Measurements from ENCODE around the gene RNF213. TPM values are rescaled to one million over a fixed set of nuclear protein-coding genes. Genes with fewer than 3 reads are reported as not detected.

The RNF213 gene
- total RNA-seq (2021; ENCODE audit: unreplicated experiment): 44.5 TPM
- 36.6 and 38.0 TPM in 2 replicates for polyA plus RNA-seq (2012)
- percentile 63 among the genes with signal in this experiment for Bru-seq, nascent RNA
- BruChase-seq, experiment 1, labeled RNA remaining after a 6-hour chase: percentile 81 among the genes with signal in this experiment
- percentile 72 among the genes with signal in this experiment for BruChase-seq, experiment 2, labeled RNA remaining after a 2-hour chase
- long read RNA-seq, partial matches to known transcripts: 23 of 29 reads
- long read RNA-seq, other reads (novel, unspliced or antisense): 5 of 29 reads

DNA sequence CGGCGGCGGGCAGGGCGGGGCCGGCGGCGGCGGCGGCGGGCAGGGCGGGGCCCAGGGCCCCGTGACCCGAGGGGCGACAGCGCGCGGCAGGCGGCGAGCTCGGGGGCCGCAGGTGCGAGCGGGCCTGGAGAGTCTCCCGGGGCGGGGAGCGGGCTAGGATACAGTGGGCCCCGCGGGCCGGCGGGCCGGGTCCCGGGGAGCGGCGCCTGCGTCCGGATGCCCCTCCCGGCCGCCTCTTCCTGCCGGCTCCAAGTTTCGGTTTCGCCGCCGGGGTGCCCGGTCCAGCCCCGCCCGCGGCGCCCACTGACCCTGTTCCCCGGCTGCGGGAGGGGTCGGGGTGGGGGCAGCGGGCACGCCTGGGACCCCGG, at the start of gene RNF213:
Gene RNF213, plus strand, starts transcription at position 62 of the 368 bp plus-strand sequence. CDS start 2,830 bp downstream, outside the sequence.
- H2AFZ ChIP-seq (ENCODE audit: low read depth, low read length, poor library complexity, severe bottlenecking): no peak within 1 kb of the TSS
- ATAC-seq (peak; percentile 46), DNase-seq (ENCODE audit: low read depth, low spot score) (no peak)
- H3K9ac ChIP-seq (ENCODE audit: low read length): peak within 1 kb of the TSS; percentile 95
- CTCF ChIA-PET: no interaction called here
- H3K27ac ChIP-seq (ENCODE audit: low read depth, low read length): peak within 1 kb of the TSS; percentile 88
- H3K79me2 ChIP-seq (ENCODE audit: insufficient read depth, low read length): no peaks in the 10 kb centered on the region
- H3K27me3 ChIP-seq (ENCODE audit: insufficient read depth, low read length): no peaks in the 10 kb centered on the region
- no peaks in the 10 kb centered on the region for H4K20me1 ChIP-seq (ENCODE audit: insufficient read depth)
- no peaks in the 10 kb centered on the region for H3K9me3 ChIP-seq (ENCODE audit: control insufficient read depth in 1 of 2, insufficient read depth in 1 of 2, low read depth in 1 of 2, low read length in 2 of 2)
- no peaks in the 10 kb centered on the region for H3K9me2 ChIP-seq (ENCODE audit: insufficient read depth)
- no peaks in the 10 kb centered on the region for H3K36me3 ChIP-seq (ENCODE audit: control insufficient read depth in 1 of 2, insufficient read depth in 2 of 2, low read length in 2 of 2)
- H3K4me3 ChIP-seq (replicated peaks in 1 of 2; ENCODE audit: low read depth in 1 of 2, low read length in 2 of 2): peak within 1 kb of the TSS; percentile 77 to 90
- TF ChIP-seq POLR2AphosphoS5 (IDR thresholded peaks at IDR 0.05; ENCODE audit: low read depth, low read length) (peak; percentile 61), POLR2A (IDR thresholded peaks at IDR 0.05; ENCODE audit: borderline replicate concordance, extremely low read depth, insufficient read depth, insufficient read length) (peak; percentile 31)
- TF ChIP-seq, protein P1, sequence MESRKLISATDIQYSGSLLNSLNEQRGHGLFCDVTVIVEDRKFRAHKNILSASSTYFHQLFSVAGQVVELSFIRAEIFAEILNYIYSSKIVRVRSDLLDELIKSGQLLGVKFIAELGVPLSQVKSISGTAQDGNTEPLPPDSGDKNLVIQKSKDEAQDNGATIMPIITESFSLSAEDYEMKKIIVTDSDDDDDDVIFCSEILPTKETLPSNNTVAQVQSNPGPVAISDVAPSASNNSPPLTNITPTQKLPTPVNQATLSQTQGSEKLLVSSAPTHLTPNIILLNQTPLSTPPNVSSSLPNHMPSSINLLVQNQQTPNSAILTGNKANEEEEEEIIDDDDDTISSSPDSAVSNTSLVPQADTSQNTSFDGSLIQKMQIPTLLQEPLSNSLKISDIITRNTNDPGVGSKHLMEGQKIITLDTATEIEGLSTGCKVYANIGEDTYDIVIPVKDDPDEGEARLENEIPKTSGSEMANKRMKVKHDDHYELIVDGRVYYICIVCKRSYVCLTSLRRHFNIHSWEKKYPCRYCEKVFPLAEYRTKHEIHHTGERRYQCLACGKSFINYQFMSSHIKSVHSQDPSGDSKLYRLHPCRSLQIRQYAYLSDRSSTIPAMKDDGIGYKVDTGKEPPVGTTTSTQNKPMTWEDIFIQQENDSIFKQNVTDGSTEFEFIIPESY (IDR thresholded peaks at IDR 0.05; ENCODE audit: extremely low read depth, insufficient replicate concordance, low read length): no peak
- POLR2A ChIA-PET: no interaction called here
- BruUV-seq (replicated peaks): no TSS peak
- intact Hi-C loops (cut with micrococcal nuclease): no loop called here
- H3K4me2 ChIP-seq (ENCODE audit: low read length): peak within 1 kb of the TSS; percentile 94
- RAD21 ChIA-PET (ENCODE audit: low non-redundant PET in 1 of 2, low total read pairs in 2 of 2, uncharacterized antibody in 2 of 2, unreplicated experiment in 2 of 2): no interaction called here
- peaks cover 28 to 53% of the 10 kb centered on the region in 2 experiments for H3K4me1 ChIP-seq (ENCODE audit: control insufficient read depth in 1 of 2, insufficient read depth in 2 of 2, low read length in 2 of 2)

DNA sequence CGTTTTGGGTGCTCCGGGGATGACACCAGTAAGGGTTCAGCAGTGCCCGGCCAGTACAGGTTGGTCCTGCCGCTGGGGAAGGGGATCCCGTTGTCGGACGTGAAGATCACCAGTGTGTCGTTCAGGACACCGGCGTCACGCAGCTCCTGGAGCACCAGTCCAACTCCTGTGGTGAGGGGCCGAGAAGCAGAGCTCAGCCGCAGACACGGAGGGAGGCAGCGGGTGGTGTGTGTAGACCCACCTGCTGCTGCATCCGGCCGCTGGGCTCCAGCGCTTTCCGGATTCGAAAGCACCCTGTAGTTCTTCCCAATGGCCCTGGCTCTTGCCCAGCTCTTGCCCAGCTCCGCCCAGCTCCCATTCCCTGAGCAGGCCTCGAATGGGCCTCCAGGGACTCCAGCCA, 48.5 kb upstream of the RNF213 start:
- Histone ChIP-seq H3K9me2 (ENCODE audit: insufficient read depth) (no peaks in the 10 kb centered on the region), H3K27me3 (ENCODE audit: insufficient read depth, low read length) (no peaks in the 10 kb centered on the region), H2AFZ (ENCODE audit: low read depth, low read length, poor library complexity, severe bottlenecking) (no peak overlapping the region), H3K9me3 (ENCODE audit: control insufficient read depth in 1 of 2, insufficient read depth in 1 of 2, low read depth in 1 of 2, low read length in 2 of 2) (no peaks in the 10 kb centered on the region), H3K4me2 (ENCODE audit: low read length) (no peak overlapping the region), H3K27ac (ENCODE audit: low read depth, low read length) (no peak overlapping the region), H3K4me1 (ENCODE audit: control insufficient read depth in 1 of 2, insufficient read depth in 2 of 2, low read length in 2 of 2) (no peaks in the 10 kb centered on the region), H3K36me3 (ENCODE audit: control insufficient read depth in 1 of 2, insufficient read depth in 2 of 2, low read length in 2 of 2) (peaks cover 17 to 31% of the 10 kb centered on the region in 2 experiments; a peak in 3 of 4 replicates), H4K20me1 (ENCODE audit: insufficient read depth) (no peaks in the 10 kb centered on the region), H3K4me3 (replicated peaks in 1 of 2; ENCODE audit: low read depth in 1 of 2, low read length in 2 of 2) (no peak overlapping the region), H3K9ac (ENCODE audit: low read length) (no peak overlapping the region), H3K79me2 (ENCODE audit: insufficient read depth, low read length) (no peaks in the 10 kb centered on the region)
- no peak for DNase-seq (ENCODE audit: low read depth, low spot score)
- ChIA-PET POLR2A (no interaction called here), RAD21 (ENCODE audit: low non-redundant PET in 1 of 2, low total read pairs in 2 of 2, uncharacterized antibody in 2 of 2, unreplicated experiment in 2 of 2) (no interaction called here), CTCF (no interaction called here)
- intact Hi-C loops (cut with micrococcal nuclease): no loop called here
- no peak for ATAC-seq
- TF ChIP-seq EZH2phosphoT487 (IDR thresholded peaks at IDR 0.05; ENCODE audit: borderline replicate concordance) (no peak), FOSL1 (IDR thresholded peaks at IDR 0.05; ENCODE audit: low read depth) (no peak), ZFX (IDR thresholded peaks at IDR 0.05) (no peak), SIN3A (IDR thresholded peaks at IDR 0.05; ENCODE audit: low read depth) (no peak), EGR1 (IDR thresholded peaks at IDR 0.05; ENCODE audit: low read depth) (no peak)
- TF ChIP-seq, protein P2, sequence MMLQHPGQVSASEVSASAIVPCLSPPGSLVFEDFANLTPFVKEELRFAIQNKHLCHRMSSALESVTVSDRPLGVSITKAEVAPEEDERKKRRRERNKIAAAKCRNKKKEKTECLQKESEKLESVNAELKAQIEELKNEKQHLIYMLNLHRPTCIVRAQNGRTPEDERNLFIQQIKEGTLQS (IDR thresholded peaks at IDR 0.05): no peak
- BruUV-seq (replicated peaks): no TSS peak
